Upper lobe of left lung (tissue), 6 donors: Measurements from ENCODE around the gene ZXDC. TPM values are rescaled to one million over a fixed set of nuclear protein-coding genes. Genes with fewer than 3 reads are reported as not detected.

Experiments
- ATAC-seq, 2 donors: fragments of 200-7000 bp; cut with Tn5 transposase; one replicate each; pipeline ENCODE4 v1.9.1; 2022; ENCODE audit warnings: mild to moderate bottlenecking in 2 of 2, moderate library complexity in 2 of 2; ENCODE audit not compliant: low FRiP score in 2 of 2
- DNase-seq, 2 donors: peaks; one replicate each; pipeline ENCODE4 v3.0.0-alpha.2; 2019 to 2020
- H3K27ac ChIP-seq, 4 donors: fragments of 200-600 bp; sonication (generic); one replicate each; pipeline ENCODE4 v1.5.1; 2016 to 2019
- H3K27me3 ChIP-seq, 4 donors: fragments of 200-600 bp; sonication (generic); one replicate each; pipeline ENCODE4 v1.5.1; 2017 to 2019
- H3K36me3 ChIP-seq, 4 donors: fragments of 200-600 bp; sonication (generic); one replicate each; pipeline ENCODE4 v1.5.1; 2016 to 2019
- H3K4me1 ChIP-seq, 4 donors: fragments of 200-600 bp; sonication (generic); one replicate each; pipeline ENCODE4 v1.5.1; 2018 to 2019
- H3K4me3 ChIP-seq, 4 donors: fragments of 200-600 bp; sonication (generic); one replicate each; pipeline ENCODE4 v1.5.1; 2017 to 2019; ENCODE audit warnings: mild to moderate bottlenecking in 2 of 4, moderate library complexity in 1 of 4
- H3K9me3 ChIP-seq, 4 donors: fragments of 200-600 bp; sonication (generic); one replicate each; pipeline ENCODE4 v1.5.1; 2018 to 2019
- EP300 ChIP-seq, 4 donors: sonication (generic); formaldehyde crosslinking; IDR thresholded peaks; one replicate each; pipeline ENCODE4 v1.5.1; 2017; ENCODE audit warnings: antibody characterized with exemption in 4 of 4, control low read depth in 2 of 4
- POLR2A ChIP-seq, 4 donors: fragments of 450-650 bp; IDR thresholded peaks; one replicate each; pipeline ENCODE4 v1.5.1; 2016 to 2017; ENCODE audit warnings: antibody characterized with exemption in 4 of 4, mild to moderate bottlenecking in 2 of 4
- POLR2AphosphoS5 ChIP-seq, 2 donors: sonication (generic); formaldehyde crosslinking; IDR thresholded peaks; one replicate each; pipeline ENCODE4 v1.5.1; 2017; ENCODE audit warnings: antibody characterized with exemption in 2 of 2
- WGBS, 2 donors: methylation state at CpG; one replicate each; pipeline ENCODE4 v1.1.5; 2017 to 2018; 5-methylcytosine and 5-hydroxymethylcytosine counted together
- total RNA-seq, 6 donors: library from RNA; depleted of rRNA in 4 of 6; stranded (reverse); fragments of >200 nt in 4 of 6; gene quantifications; one replicate each; pipeline versions ENCODE4 v1.1.0 to v1.2.1, GENCODE V29; 2016 to 2021
- TF ChIP-seq, protein P1 (sequence below), 6 experiments: fragments of 450-650 bp in 4 of 6; fragments of 200-600 bp in 2 of 6; sonication (generic) in 2 of 6; IDR thresholded peaks; one replicate each; pipeline ENCODE4 v1.5.1; 2016 to 2019; ENCODE audit warnings: antibody characterized with exemption in 6 of 6
- donor health status: DM: no; HTN: no; CAD: no; lungs with moderate emphysema.
- donor health status: DM: no; HTN: yes; CAD: no; lungs with severe emphysema.

ZXDC gene
- total RNA-seq, 6 donors from 2014 or later = 35.9 to 112 (median 53.5) TPM

DNA sequence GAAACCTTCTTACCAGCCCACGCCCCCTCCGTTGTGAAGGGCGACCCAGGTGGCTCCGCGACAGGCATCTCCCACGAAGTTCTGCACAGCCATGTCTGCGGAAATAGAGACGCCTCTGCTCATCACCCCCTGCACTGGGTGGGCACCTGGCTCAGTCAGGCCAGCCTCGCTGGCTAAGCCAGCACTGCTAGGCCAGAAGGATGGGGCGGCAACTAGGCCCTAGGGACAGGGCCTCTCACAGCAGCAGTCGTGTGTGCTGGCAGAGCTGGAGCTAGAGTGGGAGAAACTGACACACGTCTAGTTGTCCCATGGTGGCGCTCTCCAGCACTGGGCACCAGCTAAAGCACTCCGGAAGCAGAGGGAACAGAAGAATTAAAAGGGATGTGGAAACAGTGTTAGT lies 12.5 kb upstream of the ZXDC start:
- Histone ChIP-seq H3K27ac (peak overlapping the region in 1 of 4 donors; percentile 71), H3K27me3 (no peaks in the 10 kb centered on the region), H3K9me3 (no peaks in the 10 kb centered on the region), H3K4me1 (peaks cover 7 to 13% (median 9%) of the 10 kb centered on the region in 4 donors), H3K36me3 (no peaks in the 10 kb centered on the region), H3K4me3 (no peak overlapping the region)
- DNase-seq (no peak), ATAC-seq (no peak)
- whole genome bisulfite sequencing, 2 donors = 82 to 88% methylated on average over 12 to 14 of the region's 14 CpGs
- TF ChIP-seq EP300 (IDR thresholded peaks at IDR 0.05) = no peak
- no peak for TF ChIP-seq POLR2AphosphoS5 (IDR thresholded peaks at IDR 0.05)
- no peak for TF ChIP-seq POLR2A (IDR thresholded peaks at IDR 0.05)
- TF ChIP-seq, protein P1, sequence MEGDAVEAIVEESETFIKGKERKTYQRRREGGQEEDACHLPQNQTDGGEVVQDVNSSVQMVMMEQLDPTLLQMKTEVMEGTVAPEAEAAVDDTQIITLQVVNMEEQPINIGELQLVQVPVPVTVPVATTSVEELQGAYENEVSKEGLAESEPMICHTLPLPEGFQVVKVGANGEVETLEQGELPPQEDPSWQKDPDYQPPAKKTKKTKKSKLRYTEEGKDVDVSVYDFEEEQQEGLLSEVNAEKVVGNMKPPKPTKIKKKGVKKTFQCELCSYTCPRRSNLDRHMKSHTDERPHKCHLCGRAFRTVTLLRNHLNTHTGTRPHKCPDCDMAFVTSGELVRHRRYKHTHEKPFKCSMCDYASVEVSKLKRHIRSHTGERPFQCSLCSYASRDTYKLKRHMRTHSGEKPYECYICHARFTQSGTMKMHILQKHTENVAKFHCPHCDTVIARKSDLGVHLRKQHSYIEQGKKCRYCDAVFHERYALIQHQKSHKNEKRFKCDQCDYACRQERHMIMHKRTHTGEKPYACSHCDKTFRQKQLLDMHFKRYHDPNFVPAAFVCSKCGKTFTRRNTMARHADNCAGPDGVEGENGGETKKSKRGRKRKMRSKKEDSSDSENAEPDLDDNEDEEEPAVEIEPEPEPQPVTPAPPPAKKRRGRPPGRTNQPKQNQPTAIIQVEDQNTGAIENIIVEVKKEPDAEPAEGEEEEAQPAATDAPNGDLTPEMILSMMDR (IDR thresholded peaks at IDR 0.05) = no peak

DNA sequence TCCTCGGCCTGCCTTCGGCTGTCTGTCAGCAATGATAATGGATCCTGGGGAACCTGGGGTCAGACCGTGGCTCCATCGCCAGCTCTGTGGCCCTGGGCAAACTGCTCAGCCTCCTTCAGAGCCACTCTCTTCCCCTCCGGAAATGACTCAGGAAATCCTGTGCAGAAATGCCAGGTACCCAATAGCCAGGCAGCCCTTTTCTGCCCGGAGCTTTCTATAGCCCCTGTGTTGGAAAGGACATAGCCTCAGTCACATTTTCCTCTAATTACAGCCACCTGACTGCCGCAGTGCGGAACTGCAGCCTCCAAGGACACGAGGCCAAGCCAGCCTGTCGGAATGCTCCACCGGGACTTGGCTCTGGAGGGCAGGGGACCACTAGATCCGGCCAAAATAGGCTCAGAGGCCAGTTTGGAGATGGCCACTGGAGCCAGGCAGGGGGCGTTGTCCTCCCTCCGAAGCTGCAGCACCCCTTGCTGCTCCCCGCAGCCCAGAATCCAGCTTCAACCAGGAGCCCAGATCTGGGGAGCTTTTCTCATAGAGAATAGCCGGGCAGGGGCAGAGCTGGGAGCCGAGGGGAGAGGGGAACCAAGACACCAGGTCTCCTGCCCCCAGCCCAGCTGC lies 11.6 kb upstream of the ZXDC start:
- WGBS, 2 donors = 45 to 47% methylated on average over 5 to 17 of the region's 17 CpGs
- ATAC-seq (peak in 1 of 2 donors; percentile 7), DNase-seq (peak in 1 of 2 donors; percentile 32)
- peak overlapping the region in 2 of 4 donors; percentile 34 to 71 for H3K27ac ChIP-seq
- H3K4me1 ChIP-seq = peaks cover 7 to 13% (median 9%) of the 10 kb centered on the region in 4 donors
- H3K9me3 ChIP-seq = no peaks in the 10 kb centered on the region
- no peak overlapping the region for H3K4me3 ChIP-seq
- no peaks in the 10 kb centered on the region for H3K36me3 ChIP-seq
- TF ChIP-seq POLR2A (IDR thresholded peaks at IDR 0.05) = no peak
- TF ChIP-seq, protein P1 (IDR thresholded peaks at IDR 0.05) = peak in 3 of 6 experiments; percentile 11 to 22 (median 12)
- H3K27me3 ChIP-seq = no peaks in the 10 kb centered on the region

DNA sequence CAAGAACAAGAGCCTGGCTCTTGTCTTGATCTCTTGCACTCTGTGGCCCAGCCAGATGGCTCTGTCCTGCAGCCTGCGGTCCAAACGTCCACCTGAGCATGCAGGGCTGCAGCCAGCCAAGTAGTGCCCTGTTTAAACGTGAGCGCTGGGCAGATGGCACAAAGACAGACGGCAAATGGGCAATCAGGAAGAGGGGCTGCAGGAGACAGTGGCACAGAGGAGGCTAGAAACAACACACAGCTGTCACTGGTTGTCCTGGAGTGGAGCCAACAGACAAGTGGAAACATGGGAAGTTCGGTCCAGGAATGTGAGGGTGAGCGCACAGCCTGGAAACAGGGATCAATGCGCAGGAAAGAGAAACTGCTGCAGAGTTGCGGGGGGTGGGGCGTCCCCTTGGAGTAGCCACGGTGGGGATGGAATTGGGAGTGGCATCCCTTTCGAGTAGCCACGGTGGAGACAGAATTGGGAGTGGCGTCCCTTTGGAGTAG lies 10.7 kb upstream of the ZXDC start:
- H3K4me3 ChIP-seq = no peak overlapping the region
- TF ChIP-seq, protein P1 (IDR thresholded peaks at IDR 0.05) = no peak
- no peaks in the 10 kb centered on the region for H3K27me3 ChIP-seq
- no peaks in the 10 kb centered on the region for H3K9me3 ChIP-seq
- no peak overlapping the region for H3K27ac ChIP-seq
- DNase-seq = no peak
- no peak for ATAC-seq
- no peaks in the 10 kb centered on the region for H3K36me3 ChIP-seq
- H3K4me1 ChIP-seq = peaks cover 7 to 17% (median 9%) of the 10 kb centered on the region in 4 donors
- WGBS, 2 donors = 75 to 77% methylated on average over 14 of the region's 14 CpGs

DNA sequence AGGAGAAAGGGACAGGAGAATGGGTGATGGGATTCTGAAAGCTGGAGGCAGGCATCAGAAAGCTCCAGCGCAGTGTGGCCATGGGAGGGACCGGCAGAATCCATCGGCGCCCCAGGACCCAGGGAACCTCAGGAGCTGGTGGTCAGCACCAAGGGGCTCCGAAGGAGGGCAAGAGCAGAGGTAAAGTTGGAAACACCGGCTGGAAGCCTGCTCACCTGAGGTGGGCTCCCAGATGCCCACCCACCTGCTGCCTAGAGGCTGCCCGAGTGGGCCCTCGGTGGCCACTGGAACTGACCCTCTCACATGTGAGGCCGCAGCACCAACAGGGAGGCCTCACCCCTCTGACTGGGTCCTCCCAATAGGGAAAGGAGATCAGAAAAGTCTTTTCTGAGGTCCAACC lies 10.3 kb upstream of the ZXDC start:
- Histone ChIP-seq H3K36me3 (no peaks in the 10 kb centered on the region), H3K4me1 (peaks cover 7 to 17% (median 9%) of the 10 kb centered on the region in 4 donors), H3K27ac (no peak overlapping the region), H3K27me3 (no peaks in the 10 kb centered on the region), H3K4me3 (no peak overlapping the region), H3K9me3 (no peaks in the 10 kb centered on the region)
- WGBS, 2 donors = 95 to 100% methylated on average over 3 to 9 of the region's 9 CpGs
- DNase-seq (no peak), ATAC-seq (no peak)
- TF ChIP-seq EP300 (IDR thresholded peaks at IDR 0.05) (no peak), POLR2A (IDR thresholded peaks at IDR 0.05) (no peak), POLR2AphosphoS5 (IDR thresholded peaks at IDR 0.05) (no peak)
- TF ChIP-seq, protein P1 (IDR thresholded peaks at IDR 0.05) = no peak
